ENCODE measurements around the gene PSMD10. TPM values are rescaled to one million over a fixed set of nuclear protein-coding genes. Genes with fewer than 3 reads are reported as not detected.

PSMD10 gene
- total RNA-seq, 1 donor from 2014 or later: 99.5 TPM

- Mint-ChIP-seq H3K4me3 (no peak overlapping the region), H3K36me3 (ENCODE audit: low read depth) (no peaks in the 10 kb centered on the region), H3K4me1 (peaks cover 11% of the 10 kb centered on the region), H3K27me3 (ENCODE audit: low read depth) (peaks cover 7% of the 10 kb centered on the region), H3K9me3 (no peaks in the 10 kb centered on the region), H3K27ac (ENCODE audit: unreplicated experiment) (no peak overlapping the region)
- DNase-seq (ENCODE audit: low read depth, low spot score): no peak
- TF ChIP-seq CTCF (conservative IDR thresholded peaks at IDR 0.05): no peak
Measured at GRCh38 chrX:108091878-108092291, 543 bp upstream of the PSMD10 start.

GRCh38 chrX:108090491-108091263 lies 665 bp downstream of the PSMD10 start:
- no peak for DNase-seq (ENCODE audit: low read depth, low spot score)
- Mint-ChIP-seq H3K27ac (ENCODE audit: unreplicated experiment) (no peak overlapping the region), H3K27me3 (ENCODE audit: low read depth) (peaks cover 7% of the 10 kb centered on the region), H3K4me3 (no peak overlapping the region), H3K4me1 (peaks cover 11% of the 10 kb centered on the region), H3K36me3 (ENCODE audit: low read depth) (no peaks in the 10 kb centered on the region), H3K9me3 (no peaks in the 10 kb centered on the region)
- TF ChIP-seq CTCF (conservative IDR thresholded peaks at IDR 0.05): no peak

- Mint-ChIP-seq H3K36me3 (ENCODE audit: low read depth) (peaks cover 7% of the 10 kb centered on the region), H3K27me3 (ENCODE audit: low read depth) (no peaks in the 10 kb centered on the region), H3K4me3 (peak overlapping the region; percentile 60), H3K9me3 (no peaks in the 10 kb centered on the region), H3K27ac (ENCODE audit: unreplicated experiment) (no peak overlapping the region), H3K4me1 (peaks cover 11% of the 10 kb centered on the region)
- no peak for TF ChIP-seq CTCF (conservative IDR thresholded peaks at IDR 0.05)
- no peak for DNase-seq (ENCODE audit: low read depth, low spot score)
Measured at GRCh38 chrX:108088511-108088910, 2.8 kb downstream of the PSMD10 start.

- no peak for TF ChIP-seq CTCF (conservative IDR thresholded peaks at IDR 0.05)
- no peak for DNase-seq (ENCODE audit: low read depth, low spot score)
- no peaks in the 10 kb centered on the region for H3K9me3 Mint-ChIP-seq
- peak overlapping the region; percentile 1 for H3K4me3 Mint-ChIP-seq
- no peak overlapping the region for H3K27ac Mint-ChIP-seq (ENCODE audit: unreplicated experiment)
- H3K36me3 Mint-ChIP-seq (ENCODE audit: low read depth): peaks cover 7% of the 10 kb centered on the region
- H3K4me1 Mint-ChIP-seq: peaks cover 11% of the 10 kb centered on the region
- no peaks in the 10 kb centered on the region for H3K27me3 Mint-ChIP-seq (ENCODE audit: low read depth)
Measured at GRCh38 chrX:108087792-108088191, 3.5 kb downstream of the PSMD10 start.

- peaks cover 4% of the 10 kb centered on the region for H3K27me3 Mint-ChIP-seq (ENCODE audit: low read depth)
Measured at GRCh38 chrX:108081110-108081509, 10.2 kb downstream of the PSMD10 start.

More at GRCh38 chrX:108081110-108081509, 10.2 kb downstream of the PSMD10 start:
- Mint-ChIP-seq H3K4me1 (no peaks in the 10 kb centered on the region), H3K9me3 (no peaks in the 10 kb centered on the region), H3K4me3 (no peak overlapping the region), H3K36me3 (ENCODE audit: low read depth) (peaks cover 9% of the 10 kb centered on the region), H3K27ac (ENCODE audit: unreplicated experiment) (no peak overlapping the region)
- no peak for TF ChIP-seq CTCF (conservative IDR thresholded peaks at IDR 0.05)
- DNase-seq (ENCODE audit: low read depth, low spot score): no peak
